Smooth muscle cell (in vitro differentiated cells): ENCODE data around the gene HAPSTR1. TPM values are rescaled to one million over a fixed set of nuclear protein-coding genes. Genes with fewer than 3 reads are reported as not detected.

Source experiments
- DNase-seq: peaks from one replicate; lab custom pipeline; 2025; ENCODE audit not compliant: unreplicated experiment; lab: John Stamatoyannopoulos, UW
- H2AFZ ChIP-seq: fragments of 200-600 bp; sonication (generic); 2 replicates; pipeline ENCODE4 v1.6.0; 2016; ENCODE audit warnings: antibody characterized with exemption, low read depth, mild to moderate bottlenecking
- H3F3A ChIP-seq: fragments of 200-600 bp; sonication (generic); 2 replicates; pipeline ENCODE4 v1.6.0; 2017; ENCODE audit warnings: antibody characterized with exemption, low read depth
- H3K27ac ChIP-seq: fragments of 200-600 bp; sonication (generic); 2 replicates; pipeline ENCODE4 v1.5.1; 2016; ENCODE audit warnings: low read depth, mild to moderate bottlenecking
- H3K27me3 ChIP-seq: fragments of 200-600 bp; sonication (generic); 2 replicates; pipeline ENCODE4 v1.6.1; 2016; ENCODE audit warnings: low read depth, mild to moderate bottlenecking
- H3K36me3 ChIP-seq: fragments of 200-600 bp; sonication (generic); 2 replicates; pipeline ENCODE4 v1.5.1; 2016; ENCODE audit warnings: low read depth
- H3K4me1 ChIP-seq: fragments of 200-600 bp; sonication (generic); 2 replicates; pipeline ENCODE4 v1.5.1; 2016; ENCODE audit warnings: low read depth
- H3K4me2 ChIP-seq: fragments of 200-600 bp; sonication (generic); 2 replicates; pipeline ENCODE4 v1.6.0; 2016; ENCODE audit warnings: mild to moderate bottlenecking
- H3K4me3 ChIP-seq: fragments of 200-600 bp; sonication (generic); 2 replicates; pipeline ENCODE4 v1.5.1; 2016; ENCODE audit warnings: mild to moderate bottlenecking
- H3K79me2 ChIP-seq: fragments of 200-600 bp; sonication (generic); 2 replicates; pipeline ENCODE4 v1.6.0; 2016; ENCODE audit warnings: low read depth, mild to moderate bottlenecking
- H3K9ac ChIP-seq: fragments of 200-600 bp; sonication (generic); 2 replicates; pipeline ENCODE4 v1.6.0; 2016; ENCODE audit warnings: low read depth
- H3K9me3 ChIP-seq: fragments of 200-600 bp; sonication (generic); replicated peaks from 2 replicates; pipeline ENCODE4 v1.5.1; 2016; ENCODE audit warnings: low read depth
- H4K20me1 ChIP-seq: fragments of 200-600 bp; sonication (generic); 2 replicates; pipeline ENCODE4 v1.6.0; 2016; ENCODE audit warnings: low read depth
- CTCF ChIP-seq: fragments of 200-600 bp; sonication (generic); IDR thresholded peaks from 2 replicates; pipeline ENCODE4 v1.5.1; 2017; ENCODE audit warnings: borderline replicate concordance, mild to moderate bottlenecking, antibody characterized with exemption; ENCODE audit not compliant: insufficient read depth, poor library complexity, severe bottlenecking
- WGBS: methylation state at CpG from one replicate; pipeline ENCODE4 v1.1.7; 2016; ENCODE audit warnings: low lambda C conversion rate; 5-methylcytosine and 5-hydroxymethylcytosine counted together
- polyA plus RNA-seq: library from polyadenylated mRNA; unstranded; fragments of >200 nt; fragmentation: Nextera tagmentation; extraction: Ambion mirVana; gene quantifications from 2 replicates; pipeline ENCODE4 v1.2.1, GENCODE V29; 2016
- total RNA-seq: library from RNA; depleted of rRNA; stranded (reverse); fragments of >200 nt; gene quantifications from 2 replicates; pipeline ENCODE4 v1.2.3, GENCODE V29; 2014

Gene HAPSTR1
- total and polyA plus RNA-seq, 2 experiments from 2014 or later, result 26.7 to 77.5 TPM

GRCh38 chr16:9055115-9055514 lies 36.3 kb upstream of the HAPSTR1 start:
- Histone ChIP-seq H3K4me2 (no peak overlapping the region), H3K4me3 (no peak overlapping the region), H3K9ac (no peak overlapping the region), H2AFZ (no peak overlapping the region), H3K79me2 (no peaks in the 10 kb centered on the region), H3K27ac (peak overlapping the region; percentile 60), H3K27me3 (no peaks in the 10 kb centered on the region), H3K4me1 (no peaks in the 10 kb centered on the region), H3K9me3 (no peaks in the 10 kb centered on the region), H3F3A (peaks cover 2% of the 10 kb centered on the region), H3K36me3 (no peaks in the 10 kb centered on the region), H4K20me1 (no peaks in the 10 kb centered on the region)
- no peak for DNase-seq
- WGBS, result 98% methylated on average over 2 of the region's 2 CpGs
- TF ChIP-seq CTCF, result no peak

GRCh38 chr16:9055661-9056060 lies 35.8 kb upstream of the HAPSTR1 start:
- peak overlapping the region; percentile 60 for H3K27ac ChIP-seq
- no peaks in the 10 kb centered on the region for H3K4me1 ChIP-seq
- H3K79me2 ChIP-seq, result no peaks in the 10 kb centered on the region
- no peaks in the 10 kb centered on the region for H3F3A ChIP-seq
- no peak for DNase-seq
- H3K27me3 ChIP-seq, result no peaks in the 10 kb centered on the region
- H3K4me2 ChIP-seq, result no peak overlapping the region
- H3K4me3 ChIP-seq, result no peak overlapping the region
- no peak overlapping the region for H3K9ac ChIP-seq
- no peaks in the 10 kb centered on the region for H4K20me1 ChIP-seq
- H3K9me3 ChIP-seq, result no peaks in the 10 kb centered on the region
- TF ChIP-seq CTCF, result no peak
- H2AFZ ChIP-seq, result no peak overlapping the region
- no peaks in the 10 kb centered on the region for H3K36me3 ChIP-seq
- 28% methylated on average over 2 of the region's 2 CpGs for WGBS

GRCh38 chr16:9056061-9056460 lies 35.4 kb upstream of the HAPSTR1 start:
- DNase-seq, result no peak
- Histone ChIP-seq H3K79me2 (no peaks in the 10 kb centered on the region), H3K4me1 (no peaks in the 10 kb centered on the region), H3F3A (no peaks in the 10 kb centered on the region), H4K20me1 (no peaks in the 10 kb centered on the region), H3K9me3 (no peaks in the 10 kb centered on the region), H2AFZ (no peak overlapping the region), H3K9ac (no peak overlapping the region), H3K27ac (no peak overlapping the region), H3K4me3 (no peak overlapping the region), H3K27me3 (no peaks in the 10 kb centered on the region), H3K4me2 (no peak overlapping the region), H3K36me3 (no peaks in the 10 kb centered on the region)
- WGBS, result 78% methylated on average over 9 of the region's 9 CpGs
- TF ChIP-seq CTCF, result no peak

- 98% methylated on average over 9 of the region's 9 CpGs for WGBS
- Histone ChIP-seq H3F3A (no peaks in the 10 kb centered on the region), H3K36me3 (no peaks in the 10 kb centered on the region), H2AFZ (no peak overlapping the region), H3K9ac (no peak overlapping the region), H3K9me3 (no peaks in the 10 kb centered on the region), H3K4me1 (no peaks in the 10 kb centered on the region), H4K20me1 (no peaks in the 10 kb centered on the region), H3K4me3 (no peak overlapping the region), H3K4me2 (no peak overlapping the region), H3K79me2 (no peaks in the 10 kb centered on the region), H3K27ac (no peak overlapping the region), H3K27me3 (no peaks in the 10 kb centered on the region)
- no peak for DNase-seq
- TF ChIP-seq CTCF, result no peak
Observed at GRCh38 chr16:9058211-9058610, 33.2 kb upstream of the HAPSTR1 start.
